SK-N-MC (cell line): ENCODE measurements around the gene TNFRSF8.

Experiments used
- DNase-seq: peaks from one replicate; pipeline ENCODE4 v3.0.0-alpha.2; 2011; ENCODE audit warnings: low read depth, low spot score
- H3K27ac ChIP-seq: fragments of 200-600 bp; sonication (generic); 2 replicates; pipeline ENCODE4 v1.5.1; 2016; ENCODE audit warnings: mixed run types
- H3K36me3 ChIP-seq: fragments of 200-600 bp; sonication (generic); 2 replicates; pipeline ENCODE4 v1.6.1; 2017; ENCODE audit warnings: antibody characterized with exemption, low read length, mixed read lengths; ENCODE audit not compliant: insufficient read depth
- H3K4me3 ChIP-seq: fragments of 200-600 bp; sonication (generic); 2 replicates; pipeline ENCODE4 v1.5.1; 2016
- H3K9ac ChIP-seq: fragments of 200-600 bp; sonication (generic); 2 replicates; pipeline ENCODE4 v1.8.0; 2017; ENCODE audit warnings: mixed run types, mixed read lengths; ENCODE audit not compliant: insufficient read length
- H3K9me3 ChIP-seq: fragments of 200-600 bp; sonication (generic); 2 replicates; pipeline ENCODE4 v1.6.1; 2017; ENCODE audit warnings: low read depth, mild to moderate bottlenecking, antibody characterized with exemption, low read length, moderate library complexity, mixed read lengths
- EZH2 ChIP-seq: fragments of 200-600 bp; sonication (generic); IDR thresholded peaks from one replicate; pipeline ENCODE4 v1.6.1; 2017; ENCODE audit warnings: antibody characterized with exemption
- FOXP2 ChIP-seq: optimal IDR thresholded peaks from 2 replicates; pipeline ENCODE3; 2011; ENCODE audit warnings: mild to moderate bottlenecking, moderate library complexity; ENCODE audit not compliant: insufficient read depth; ENCODE audit errors: extremely low read length, control extremely low read depth
- POLR2AphosphoS5 ChIP-seq: IDR thresholded peaks from 2 replicates; pipeline ENCODE4 v1.6.1; 2012; ENCODE audit warnings: mild to moderate bottlenecking, low read depth, low read length, borderline replicate concordance

TNFRSF8 gene

GRCh38 chr1:12134716-12135115, 71.6 kb downstream of the TNFRSF8 start:
- Histone ChIP-seq H3K36me3 (no peaks in the 10 kb centered on the region), H3K9me3 (no peaks in the 10 kb centered on the region), H3K9ac (no peak overlapping the region), H3K4me3 (no peak overlapping the region), H3K27ac (no peak overlapping the region)
- TF ChIP-seq POLR2AphosphoS5: no peak
- TF ChIP-seq FOXP2: no peak
- TF ChIP-seq EZH2: no peak
- DNase-seq: no peak

DNA sequence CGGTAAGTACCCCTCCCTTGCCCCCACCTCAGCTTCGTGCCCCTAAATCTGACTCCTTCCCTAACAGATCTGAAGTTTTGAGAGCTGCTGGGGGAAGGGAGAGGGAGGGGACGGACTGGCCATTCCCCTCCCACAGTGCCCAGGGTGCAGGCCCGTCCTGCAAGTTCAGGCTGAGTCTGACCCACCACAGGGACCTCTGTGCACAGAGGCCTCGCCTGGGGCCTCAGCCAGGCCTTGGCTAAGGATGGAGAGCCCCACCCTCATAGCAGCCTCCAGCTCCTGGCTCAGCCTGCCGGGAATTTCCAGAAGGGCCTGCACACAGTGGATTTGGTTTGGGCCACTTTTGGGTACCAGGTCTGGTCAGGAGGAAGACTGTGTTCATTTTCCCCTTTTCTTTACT, 72.5 kb downstream of the TNFRSF8 start:
- H3K9ac ChIP-seq: no peak overlapping the region
- TF ChIP-seq POLR2AphosphoS5: no peak
- no peak for TF ChIP-seq FOXP2
- TF ChIP-seq EZH2: no peak

DNA sequence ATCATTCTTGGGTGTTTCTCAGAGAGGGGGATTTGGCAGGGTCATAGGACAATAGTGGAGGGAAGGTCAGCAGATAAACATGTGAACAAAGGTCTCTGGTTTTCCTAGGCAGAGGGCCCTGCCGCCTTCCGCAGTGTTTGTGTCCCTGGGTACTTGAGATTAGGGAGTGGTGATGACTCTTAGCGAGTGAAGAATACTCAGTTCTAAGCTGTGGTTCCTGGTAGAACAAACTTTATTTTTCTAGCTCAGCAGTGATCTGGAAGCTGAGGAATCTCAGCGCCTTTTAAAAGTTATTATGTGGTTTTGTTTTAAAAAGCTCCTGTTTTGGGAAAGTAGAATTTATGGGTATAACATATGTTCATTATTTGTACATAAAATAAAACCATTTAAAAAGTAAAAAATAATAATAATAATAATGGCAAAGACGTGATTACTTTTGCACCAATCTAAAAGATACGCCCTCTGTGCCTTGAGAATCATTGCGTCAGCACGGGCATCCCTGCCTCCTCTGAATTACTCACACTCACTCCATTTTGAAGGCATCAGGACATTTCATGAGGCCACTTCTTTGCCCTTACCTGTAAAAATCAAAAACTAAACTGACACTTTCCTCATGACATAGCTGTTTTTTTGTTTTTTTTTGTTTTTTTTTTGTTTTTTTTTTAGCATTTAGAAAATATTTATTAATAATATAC, 74.0 kb downstream of the TNFRSF8 start:
- H3K27ac ChIP-seq: no peak overlapping the region
- TF ChIP-seq FOXP2: no peak
- no peak for TF ChIP-seq EZH2
- no peak for TF ChIP-seq POLR2AphosphoS5
- no peak overlapping the region for H3K4me3 ChIP-seq
- no peak overlapping the region for H3K9ac ChIP-seq
- H3K9me3 ChIP-seq: no peaks in the 10 kb centered on the region
- no peaks in the 10 kb centered on the region for H3K36me3 ChIP-seq
- no peak for DNase-seq

More for the DNA sequence above, 72.5 kb downstream of the TNFRSF8 start:
- DNase-seq: no peak
- no peak overlapping the region for H3K27ac ChIP-seq
- H3K36me3 ChIP-seq: no peaks in the 10 kb centered on the region
- no peak overlapping the region for H3K4me3 ChIP-seq
- H3K9me3 ChIP-seq: no peaks in the 10 kb centered on the region

DNA sequence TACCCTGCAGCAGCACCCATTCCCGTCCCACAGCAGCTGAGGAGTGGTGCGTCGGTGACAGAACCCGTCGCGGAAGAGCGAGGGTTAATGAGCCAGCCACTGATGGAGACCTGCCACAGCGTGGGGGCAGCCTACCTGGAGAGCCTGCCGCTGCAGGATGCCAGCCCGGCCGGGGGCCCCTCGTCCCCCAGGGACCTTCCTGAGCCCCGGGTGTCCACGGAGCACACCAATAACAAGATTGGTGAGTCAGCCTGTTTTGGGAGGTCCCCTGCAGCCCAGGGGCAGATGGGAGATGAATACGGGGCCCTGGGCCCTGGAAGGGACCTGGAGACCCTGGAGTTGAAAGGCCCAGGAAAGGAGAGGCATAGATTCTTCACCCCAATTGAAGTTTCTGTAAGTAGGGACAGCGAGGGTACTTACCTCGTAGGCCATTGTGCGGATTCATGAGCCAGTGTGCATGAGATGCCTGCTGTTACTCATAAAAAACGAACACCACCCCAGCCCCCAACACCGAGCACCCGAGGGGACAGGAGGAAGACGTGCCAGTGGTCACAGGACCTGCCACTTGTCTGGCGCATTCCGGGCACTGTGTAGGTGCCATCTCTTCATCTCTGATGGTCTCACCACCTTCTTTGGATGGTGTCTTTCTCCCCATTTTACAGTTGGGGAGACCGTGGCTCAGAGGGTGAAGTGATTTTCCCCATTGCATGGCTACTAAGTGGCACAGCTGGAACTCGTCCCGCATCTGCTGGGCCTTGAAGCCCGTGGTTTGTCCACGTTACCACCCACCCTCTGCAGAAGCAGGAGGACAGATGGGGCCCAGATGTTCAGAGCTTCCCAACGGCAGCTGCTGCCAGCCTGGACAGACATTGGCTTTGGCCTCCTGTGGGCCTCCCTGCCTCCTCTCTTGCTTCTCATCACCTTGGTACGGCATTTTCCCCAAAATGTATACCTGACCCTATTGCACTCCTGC, 75.4 kb downstream of the TNFRSF8 start:
- Histone ChIP-seq H3K9ac (no peak overlapping the region), H3K4me3 (no peak overlapping the region), H3K27ac (no peak overlapping the region), H3K9me3 (no peaks in the 10 kb centered on the region), H3K36me3 (no peaks in the 10 kb centered on the region)
- DNase-seq: no peak
- no peak for TF ChIP-seq POLR2AphosphoS5
- no peak for TF ChIP-seq FOXP2
- TF ChIP-seq EZH2: no peak

DNA sequence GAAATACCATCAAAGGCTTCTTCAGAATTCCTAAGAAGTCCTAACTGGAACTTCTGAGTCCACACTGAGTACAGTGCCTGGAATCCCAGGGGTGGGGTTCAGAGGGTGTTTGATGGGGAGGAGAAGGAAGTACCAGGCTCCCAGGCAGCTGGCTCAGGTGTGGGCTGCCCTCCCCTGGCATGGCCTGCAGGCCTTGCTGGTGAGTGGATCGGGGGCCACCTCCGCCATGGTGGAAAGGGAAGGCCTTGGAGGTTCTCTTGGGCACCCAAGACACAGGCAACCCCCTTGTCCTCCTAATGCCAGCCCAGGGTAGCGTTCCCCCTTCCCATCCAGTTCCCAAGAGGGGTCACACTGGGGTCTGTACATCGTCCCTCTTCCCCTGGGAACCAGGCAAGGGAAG, 76.9 kb downstream of the TNFRSF8 start:
- Histone ChIP-seq H3K27ac (no peak overlapping the region), H3K4me3 (no peak overlapping the region), H3K9me3 (no peaks in the 10 kb centered on the region), H3K9ac (no peak overlapping the region), H3K36me3 (no peaks in the 10 kb centered on the region)
- TF ChIP-seq FOXP2 (no peak), EZH2 (no peak)
- DNase-seq: no peak

DNA sequence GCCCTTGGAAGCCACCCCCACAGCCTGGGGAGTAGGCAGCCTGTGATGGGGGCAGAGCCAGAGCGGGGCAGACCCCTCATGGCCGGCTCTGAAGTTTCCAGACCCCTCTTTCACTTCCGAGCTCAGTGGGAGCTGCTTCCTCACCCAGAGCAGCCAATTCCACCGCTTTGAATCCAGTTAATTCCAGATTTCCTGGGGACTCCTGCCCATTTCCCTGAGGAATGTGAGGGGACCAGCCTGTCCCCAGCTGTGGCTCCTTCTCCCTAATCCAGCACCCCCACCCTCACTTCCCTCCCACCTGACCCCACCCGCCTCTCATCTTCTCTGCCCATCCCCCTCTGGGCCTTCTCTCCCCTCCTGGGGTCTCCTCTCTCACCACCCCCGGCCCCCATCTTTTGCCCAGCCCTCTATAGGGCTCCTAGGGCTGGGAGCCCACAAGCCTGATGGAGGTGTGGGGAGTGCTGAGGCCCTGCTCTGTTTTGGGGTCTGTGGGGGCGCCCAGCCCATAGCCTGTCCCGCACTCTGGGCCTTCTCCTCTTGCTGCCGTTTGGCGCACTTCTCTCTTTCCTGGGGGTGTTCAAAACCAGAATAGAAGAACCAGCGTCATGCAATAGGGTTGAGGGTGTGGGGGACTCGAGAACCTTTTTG, 77.5 kb downstream of the TNFRSF8 start:
- Histone ChIP-seq H3K4me3 (no peak overlapping the region), H3K9ac (no peak overlapping the region), H3K36me3 (no peaks in the 10 kb centered on the region), H3K9me3 (no peaks in the 10 kb centered on the region), H3K27ac (no peak overlapping the region)
- TF ChIP-seq EZH2: no peak
- no peak for TF ChIP-seq FOXP2
- no peak for TF ChIP-seq POLR2AphosphoS5
- DNase-seq: no peak

- H3K9me3 ChIP-seq: no peaks in the 10 kb centered on the region
- no peak overlapping the region for H3K27ac ChIP-seq
- DNase-seq: no peak
- TF ChIP-seq FOXP2 (no peak), EZH2 (no peak), POLR2AphosphoS5 (no peak)
- H3K4me3 ChIP-seq: no peak overlapping the region
- H3K9ac ChIP-seq: no peak overlapping the region
- H3K36me3 ChIP-seq: no peaks in the 10 kb centered on the region
Measured at GRCh38 chr1:12141163-12141850, 78.2 kb downstream of the TNFRSF8 start.
